Astrocyte of the spinal cord (primary cell): ENCODE data around the gene TMEM30A.
A peak's percentile ranks its signal among the peaks of the same experiment; 100 is the strongest.

Experiments
- DNase-seq: peaks from one replicate; pipeline ENCODE4 v3.0.0; 2011; ENCODE audit warnings: low read depth, low spot score
- H3K4me3 ChIP-seq: 2 replicates; pipeline ENCODE4 v1.5.1; 2011; ENCODE audit warnings: low read depth, mild to moderate bottlenecking, low read length, moderate library complexity
- in situ Hi-C: cut with HindIII; loops from 2 replicates; pipeline ENCODE4 v1.10.0; 2017; ENCODE audit warnings: low sequenced_read_pairs
- TF ChIP-seq, protein P1 (sequence below): IDR thresholded peaks from 2 replicates; pipeline ENCODE4 v1.5.1; 2012; ENCODE audit warnings: low read depth, mild to moderate bottlenecking, low read length, inconsistent platforms

The TMEM30A gene

DNA sequence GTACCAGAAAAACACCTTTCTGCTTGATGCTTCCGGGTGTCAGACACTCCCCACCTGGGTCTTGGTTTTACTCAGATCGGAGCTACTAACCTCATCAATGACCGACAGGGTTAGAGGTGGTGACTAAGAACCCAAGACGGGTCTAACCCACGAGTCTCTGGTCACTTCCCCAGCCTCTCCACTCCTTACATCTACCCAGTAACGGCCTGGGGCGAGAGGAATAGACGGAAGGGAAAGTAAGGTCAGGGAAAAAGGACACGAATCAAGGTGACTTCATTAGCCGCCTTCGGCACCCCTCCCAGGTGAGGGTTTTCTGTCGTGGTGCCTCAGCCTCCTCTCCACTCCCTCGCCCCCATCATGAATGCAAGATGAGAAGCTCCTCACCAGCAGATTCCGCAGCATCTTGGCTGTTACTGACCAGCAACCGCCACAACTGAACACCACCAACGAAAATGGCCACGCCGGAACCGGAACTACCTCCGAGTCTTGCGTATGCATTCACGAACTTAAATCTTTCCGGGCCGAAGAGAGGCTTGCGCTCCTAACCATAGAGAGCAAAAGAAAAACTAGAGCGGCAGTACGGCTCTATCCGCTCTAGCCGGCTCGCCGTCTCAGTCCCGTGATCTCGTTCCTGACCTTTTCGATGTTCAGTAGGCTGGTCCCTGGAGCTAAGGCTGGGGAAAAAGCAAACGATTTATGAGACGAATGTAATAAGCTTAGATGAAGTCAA lies 41.1 kb downstream of the TMEM30A start, which contains the start of gene COX7A2:
Gene COX7A2, minus strand, starts transcription at position 469 of the 730 bp plus-strand sequence. Its CDS starts 67 bp downstream, at position 402.
- TF ChIP-seq, protein P1, sequence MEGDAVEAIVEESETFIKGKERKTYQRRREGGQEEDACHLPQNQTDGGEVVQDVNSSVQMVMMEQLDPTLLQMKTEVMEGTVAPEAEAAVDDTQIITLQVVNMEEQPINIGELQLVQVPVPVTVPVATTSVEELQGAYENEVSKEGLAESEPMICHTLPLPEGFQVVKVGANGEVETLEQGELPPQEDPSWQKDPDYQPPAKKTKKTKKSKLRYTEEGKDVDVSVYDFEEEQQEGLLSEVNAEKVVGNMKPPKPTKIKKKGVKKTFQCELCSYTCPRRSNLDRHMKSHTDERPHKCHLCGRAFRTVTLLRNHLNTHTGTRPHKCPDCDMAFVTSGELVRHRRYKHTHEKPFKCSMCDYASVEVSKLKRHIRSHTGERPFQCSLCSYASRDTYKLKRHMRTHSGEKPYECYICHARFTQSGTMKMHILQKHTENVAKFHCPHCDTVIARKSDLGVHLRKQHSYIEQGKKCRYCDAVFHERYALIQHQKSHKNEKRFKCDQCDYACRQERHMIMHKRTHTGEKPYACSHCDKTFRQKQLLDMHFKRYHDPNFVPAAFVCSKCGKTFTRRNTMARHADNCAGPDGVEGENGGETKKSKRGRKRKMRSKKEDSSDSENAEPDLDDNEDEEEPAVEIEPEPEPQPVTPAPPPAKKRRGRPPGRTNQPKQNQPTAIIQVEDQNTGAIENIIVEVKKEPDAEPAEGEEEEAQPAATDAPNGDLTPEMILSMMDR: no peak
- H3K4me3 ChIP-seq: peak within 1 kb of the TSS; percentile 80
- DNase-seq: peak; percentile 99
- in situ Hi-C loops: no loop called here

DNA sequence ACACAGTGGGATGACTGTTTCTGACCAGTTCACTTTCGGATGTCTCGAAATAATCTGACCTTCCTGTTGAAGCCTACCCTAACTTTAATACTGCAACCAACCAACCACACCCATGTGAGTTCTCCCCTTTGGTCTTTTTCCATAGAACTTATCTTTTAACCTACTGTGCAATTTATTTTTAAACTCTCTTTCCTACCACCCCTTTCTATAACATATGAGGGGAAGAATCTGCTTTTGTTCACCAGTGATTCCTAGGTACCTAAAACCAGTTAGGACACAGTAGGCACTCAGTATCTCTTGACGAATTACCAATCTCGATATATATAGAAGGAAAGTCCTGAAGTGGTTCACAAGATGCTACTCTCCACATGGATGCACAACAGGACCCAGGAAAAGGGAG lies 48.0 kb downstream of the TMEM30A start:
- H3K4me3 ChIP-seq: no peak overlapping the region
- in situ Hi-C loops: no loop called here
- no peak for DNase-seq
- TF ChIP-seq, protein P1: no peak

DNA sequence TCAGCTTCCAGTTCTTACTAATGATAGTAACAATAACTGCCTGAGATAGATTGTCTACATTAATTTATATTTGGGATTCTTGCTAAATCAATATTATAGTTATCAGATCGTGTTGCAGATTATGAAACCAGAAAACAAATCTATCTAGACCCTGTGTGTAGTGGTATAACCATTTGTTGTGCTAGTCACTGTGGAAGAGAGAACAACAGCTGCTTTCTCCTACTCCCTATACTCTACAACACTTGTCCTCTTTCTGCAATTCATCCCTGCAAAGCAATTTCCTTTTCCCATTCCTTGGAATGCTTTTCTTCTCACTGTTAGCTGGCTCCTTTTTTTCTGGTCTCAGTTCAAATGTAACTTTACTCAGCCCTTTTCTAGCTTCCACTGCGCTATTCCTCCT lies 49.3 kb downstream of the TMEM30A start:
- no peak overlapping the region for H3K4me3 ChIP-seq
- in situ Hi-C loops: no loop called here
- no peak for DNase-seq
- TF ChIP-seq, protein P1: no peak

DNA sequence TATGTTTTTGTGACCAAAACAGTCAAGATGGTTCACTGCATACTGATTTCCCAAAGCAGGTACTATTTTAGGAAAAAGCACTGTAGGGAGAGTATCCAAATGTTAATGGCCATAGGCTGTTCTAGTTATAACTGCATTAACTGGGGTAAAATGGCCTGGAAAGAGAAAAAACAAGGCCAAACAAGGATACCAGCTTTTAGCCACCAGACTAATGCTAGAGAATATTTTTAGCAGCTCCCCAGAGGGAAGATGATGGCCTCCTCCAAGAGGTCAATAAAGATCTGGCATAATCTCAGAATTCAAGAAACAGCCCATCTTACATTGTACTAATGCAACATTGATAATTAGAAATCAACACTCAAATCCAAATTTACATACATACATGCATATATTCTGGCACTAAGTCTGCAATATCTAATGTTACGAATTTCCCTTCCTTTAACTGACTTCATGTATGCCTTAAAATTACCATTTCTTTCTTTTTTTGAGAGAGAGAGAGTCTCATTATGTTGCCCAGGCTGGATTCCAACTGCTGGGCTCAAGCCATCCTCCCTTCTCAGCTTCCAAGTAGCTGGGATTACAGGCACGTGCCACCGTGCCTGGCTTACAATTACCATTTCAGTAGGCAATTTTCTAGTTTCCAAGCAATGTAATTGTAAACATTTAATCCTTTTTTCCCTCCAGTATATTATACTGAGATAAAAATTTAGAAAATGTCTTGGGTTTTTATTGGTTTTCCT lies 50.3 kb downstream of the TMEM30A start:
- in situ Hi-C loops: no loop called here
- TF ChIP-seq, protein P1: no peak
- no peak overlapping the region for H3K4me3 ChIP-seq
- DNase-seq: no peak

DNA sequence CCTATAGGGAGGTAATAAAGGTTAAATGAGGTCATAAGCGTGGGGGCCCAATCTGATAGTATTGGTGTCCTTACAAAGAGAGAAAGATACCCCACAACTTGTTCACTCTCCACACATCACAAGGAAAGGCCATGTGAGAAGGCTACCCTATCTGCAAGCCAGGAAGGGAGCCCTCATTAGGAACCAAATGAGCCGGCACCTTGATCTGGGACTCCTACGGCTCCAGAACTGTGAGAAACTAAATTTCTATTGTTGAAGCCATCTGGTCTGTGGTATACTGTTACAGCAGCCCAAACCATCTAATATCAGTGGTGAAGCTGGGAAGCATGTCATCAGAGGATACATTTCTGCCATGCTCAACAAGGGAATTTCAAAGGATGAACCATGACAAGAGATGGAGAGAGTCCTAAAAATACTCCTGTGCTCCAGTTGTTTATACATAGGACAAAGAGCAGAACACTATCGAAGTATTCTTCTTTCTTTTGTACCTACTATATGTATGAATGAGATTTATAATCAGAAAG lies 51.4 kb downstream of the TMEM30A start:
- TF ChIP-seq, protein P1: no peak
- no peak for DNase-seq
- H3K4me3 ChIP-seq: no peak overlapping the region
- in situ Hi-C loops: no loop called here

DNA sequence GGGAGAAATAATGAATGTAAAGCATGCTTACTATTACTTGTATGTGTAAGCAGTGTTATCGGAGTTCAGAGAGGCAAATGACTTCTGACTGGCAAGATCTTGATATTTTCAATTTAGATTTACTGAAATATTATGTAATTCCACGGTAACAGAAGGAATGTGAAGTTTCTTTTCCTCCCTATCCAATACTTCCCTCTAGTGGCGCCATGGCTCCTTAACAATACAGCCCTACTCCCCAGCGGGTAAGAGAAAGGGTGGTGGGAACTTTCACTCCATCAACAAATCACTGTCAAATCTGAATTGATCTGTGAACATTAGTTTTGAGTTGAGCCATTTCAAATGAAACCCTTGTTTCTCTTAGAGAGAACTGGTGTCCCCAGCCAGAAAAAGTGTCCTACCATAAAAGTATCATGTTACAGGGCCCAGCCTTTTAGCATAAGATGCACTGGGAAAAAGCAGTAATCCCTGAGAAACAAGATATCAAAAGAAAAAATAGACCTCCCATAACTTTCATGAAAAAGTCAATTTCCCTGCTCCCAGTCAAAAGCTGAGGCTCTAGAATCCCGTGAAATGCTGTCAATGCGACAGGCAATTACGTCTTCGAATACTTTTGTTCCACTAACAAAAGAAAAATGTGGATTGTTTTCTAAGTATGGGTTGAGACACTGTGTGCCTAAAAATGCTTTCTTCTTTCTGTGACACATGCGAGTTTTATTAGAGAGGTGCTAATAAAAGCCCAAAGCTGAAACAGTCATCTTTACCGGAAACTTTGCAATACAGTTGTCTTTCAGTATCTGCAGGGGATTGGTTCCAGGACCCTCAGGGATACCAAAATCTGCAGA lies 53.9 kb downstream of the TMEM30A start:
- H3K4me3 ChIP-seq: no peak overlapping the region
- peak; percentile 67 for DNase-seq
- in situ Hi-C loops: no loop called here
- TF ChIP-seq, protein P1: peak; percentile 83
